ENCODE results near the gene ALPI.

Gene ALPI

DNA sequence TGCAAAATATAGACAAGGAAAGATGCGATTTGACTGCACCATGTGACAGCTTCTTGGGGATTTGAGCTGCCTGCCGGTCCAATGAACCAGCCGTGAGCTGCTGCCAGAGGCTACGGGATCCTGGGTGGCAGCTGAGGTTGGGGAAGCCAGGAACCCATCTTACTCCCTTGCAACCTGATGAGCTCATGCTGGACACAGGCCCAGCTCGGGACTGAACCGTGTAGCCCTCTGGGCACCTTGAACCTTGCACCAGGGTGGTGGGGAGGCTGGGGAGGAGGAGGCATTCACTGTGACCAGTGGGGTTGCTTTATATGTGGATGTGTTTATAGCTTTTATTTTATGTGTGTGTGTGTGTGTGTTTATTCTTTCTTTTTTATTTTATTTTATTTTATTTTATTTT is 9.1 kb downstream of the ALPI start:
- Histone ChIP-seq H3K27me3 (ENCODE audit: insufficient read depth, low read length, poor library complexity) (no peaks in the 10 kb centered on the region), H3K79me2 (ENCODE audit: insufficient read depth, low read length) (no peaks in the 10 kb centered on the region), H3K9me3 (ENCODE audit: insufficient read depth, low read length, severe bottlenecking) (no peaks in the 10 kb centered on the region), H3K27ac (ENCODE audit: low read length) (no peak overlapping the region), H3K36me3 (ENCODE audit: insufficient read depth, low read length) (no peaks in the 10 kb centered on the region), H3K4me1 (ENCODE audit: insufficient read depth, low read length) (no peaks in the 10 kb centered on the region), H3K9ac (ENCODE audit: low read depth, low read length) (no peak overlapping the region), H3K4me2 (ENCODE audit: insufficient read depth, low read length) (no peak overlapping the region), H4K20me1 (ENCODE audit: insufficient read depth, low read length) (no peaks in the 10 kb centered on the region), H3K4me3 (ENCODE audit: low read depth in 1 of 2, low read length in 2 of 2) (no peak overlapping the region), H2AFZ (ENCODE audit: low read depth, low read length) (no peak overlapping the region)
- DNase-seq, result no peak
- TF ChIP-seq, protein P1, sequence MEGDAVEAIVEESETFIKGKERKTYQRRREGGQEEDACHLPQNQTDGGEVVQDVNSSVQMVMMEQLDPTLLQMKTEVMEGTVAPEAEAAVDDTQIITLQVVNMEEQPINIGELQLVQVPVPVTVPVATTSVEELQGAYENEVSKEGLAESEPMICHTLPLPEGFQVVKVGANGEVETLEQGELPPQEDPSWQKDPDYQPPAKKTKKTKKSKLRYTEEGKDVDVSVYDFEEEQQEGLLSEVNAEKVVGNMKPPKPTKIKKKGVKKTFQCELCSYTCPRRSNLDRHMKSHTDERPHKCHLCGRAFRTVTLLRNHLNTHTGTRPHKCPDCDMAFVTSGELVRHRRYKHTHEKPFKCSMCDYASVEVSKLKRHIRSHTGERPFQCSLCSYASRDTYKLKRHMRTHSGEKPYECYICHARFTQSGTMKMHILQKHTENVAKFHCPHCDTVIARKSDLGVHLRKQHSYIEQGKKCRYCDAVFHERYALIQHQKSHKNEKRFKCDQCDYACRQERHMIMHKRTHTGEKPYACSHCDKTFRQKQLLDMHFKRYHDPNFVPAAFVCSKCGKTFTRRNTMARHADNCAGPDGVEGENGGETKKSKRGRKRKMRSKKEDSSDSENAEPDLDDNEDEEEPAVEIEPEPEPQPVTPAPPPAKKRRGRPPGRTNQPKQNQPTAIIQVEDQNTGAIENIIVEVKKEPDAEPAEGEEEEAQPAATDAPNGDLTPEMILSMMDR (IDR thresholded peaks at IDR 0.05; ENCODE audit: borderline replicate concordance, extremely low read depth, low read length, poor library complexity, severe bottlenecking), result no peak
- no peak for TF ChIP-seq EZH2 (IDR thresholded peaks at IDR 0.05; ENCODE audit: borderline replicate concordance, low read depth, low read length, severe bottlenecking)
- no peak for ATAC-seq (ENCODE audit: insufficient read depth, low read depth)

DNA sequence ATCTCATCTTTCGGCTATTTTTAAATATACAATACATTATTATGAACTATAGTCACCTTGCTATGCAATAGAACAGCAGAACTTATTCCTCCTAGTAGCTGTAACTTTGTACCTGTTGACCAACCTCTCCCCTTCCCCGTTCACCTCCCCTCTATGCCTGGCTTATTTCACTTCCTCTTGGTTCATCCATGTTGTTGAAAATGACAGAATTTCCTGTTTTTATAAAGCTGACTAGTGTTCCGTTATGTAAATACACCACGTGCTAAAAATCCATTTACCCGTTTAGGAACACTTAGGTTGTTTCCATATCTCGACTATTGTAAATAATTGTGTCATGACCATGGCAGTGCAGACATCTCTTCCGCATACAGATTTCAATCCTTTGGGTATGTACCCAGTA is 10.3 kb downstream of the ALPI start:
- no peak overlapping the region for H3K4me2 ChIP-seq (ENCODE audit: insufficient read depth, low read length)
- no peak for DNase-seq
- H3K9ac ChIP-seq (ENCODE audit: low read depth, low read length), result no peak overlapping the region
- peaks cover 7% of the 10 kb centered on the region for H3K27me3 ChIP-seq (ENCODE audit: insufficient read depth, low read length, poor library complexity)
- H3K79me2 ChIP-seq (ENCODE audit: insufficient read depth, low read length), result no peaks in the 10 kb centered on the region
- ATAC-seq (ENCODE audit: insufficient read depth, low read depth), result no peak
- no peaks in the 10 kb centered on the region for H3K9me3 ChIP-seq (ENCODE audit: insufficient read depth, low read length, severe bottlenecking)
- TF ChIP-seq EZH2 (IDR thresholded peaks at IDR 0.05; ENCODE audit: borderline replicate concordance, low read depth, low read length, severe bottlenecking), result no peak
- TF ChIP-seq, protein P1 (IDR thresholded peaks at IDR 0.05; ENCODE audit: borderline replicate concordance, extremely low read depth, low read length, poor library complexity, severe bottlenecking), result no peak
- H3K4me1 ChIP-seq (ENCODE audit: insufficient read depth, low read length), result no peaks in the 10 kb centered on the region
- H2AFZ ChIP-seq (ENCODE audit: low read depth, low read length), result no peak overlapping the region
- no peaks in the 10 kb centered on the region for H4K20me1 ChIP-seq (ENCODE audit: insufficient read depth, low read length)
- no peak overlapping the region for H3K27ac ChIP-seq (ENCODE audit: low read length)
- H3K4me3 ChIP-seq (ENCODE audit: low read depth in 1 of 2, low read length in 2 of 2), result no peak overlapping the region
- H3K36me3 ChIP-seq (ENCODE audit: insufficient read depth, low read length), result no peaks in the 10 kb centered on the region

DNA sequence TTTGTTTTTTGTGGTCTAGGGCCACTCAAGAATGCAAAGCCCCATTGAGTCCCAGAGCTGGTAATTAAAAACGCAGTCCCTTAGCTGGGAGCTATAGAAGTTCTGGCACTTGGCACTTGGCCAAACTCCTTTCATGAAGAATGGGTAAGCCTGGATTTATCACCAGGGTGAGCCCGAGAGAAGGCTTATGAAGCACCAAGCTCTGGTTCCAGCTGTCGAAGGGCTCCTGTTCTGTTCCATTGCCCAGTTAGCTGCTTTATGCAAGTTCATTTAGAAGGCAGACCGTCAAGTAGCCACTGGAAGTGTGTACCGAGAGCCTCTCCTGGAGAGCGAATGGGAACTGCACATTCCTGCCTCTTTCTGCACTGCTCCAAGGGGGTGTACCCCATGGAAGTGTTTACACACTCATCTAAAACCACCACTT is 17.5 kb downstream of the ALPI start:
- no peaks in the 10 kb centered on the region for H3K4me1 ChIP-seq (ENCODE audit: insufficient read depth, low read length)
- no peak for DNase-seq

More for the DNA sequence above, 17.5 kb downstream of the ALPI start:
- H3K4me3 ChIP-seq (ENCODE audit: low read depth in 1 of 2, low read length in 2 of 2), result no peak overlapping the region
- H3K4me2 ChIP-seq (ENCODE audit: insufficient read depth, low read length), result no peak overlapping the region
- no peaks in the 10 kb centered on the region for H3K9me3 ChIP-seq (ENCODE audit: insufficient read depth, low read length, severe bottlenecking)
- ATAC-seq (ENCODE audit: insufficient read depth, low read depth), result no peak
- no peaks in the 10 kb centered on the region for H3K79me2 ChIP-seq (ENCODE audit: insufficient read depth, low read length)
- TF ChIP-seq EZH2 (IDR thresholded peaks at IDR 0.05; ENCODE audit: borderline replicate concordance, low read depth, low read length, severe bottlenecking), result no peak
- TF ChIP-seq, protein P1 (IDR thresholded peaks at IDR 0.05; ENCODE audit: borderline replicate concordance, extremely low read depth, low read length, poor library complexity, severe bottlenecking), result no peak
- H3K27ac ChIP-seq (ENCODE audit: low read length), result no peak overlapping the region
- H3K9ac ChIP-seq (ENCODE audit: low read depth, low read length), result no peak overlapping the region
- peaks cover 16% of the 10 kb centered on the region for H3K27me3 ChIP-seq (ENCODE audit: insufficient read depth, low read length, poor library complexity)
- H3K36me3 ChIP-seq (ENCODE audit: insufficient read depth, low read length), result no peaks in the 10 kb centered on the region
- no peaks in the 10 kb centered on the region for H4K20me1 ChIP-seq (ENCODE audit: insufficient read depth, low read length)
- H2AFZ ChIP-seq (ENCODE audit: low read depth, low read length), result no peak overlapping the region

Data from DND-41 (cell line).